Hypothalamus (tissue), 51 donors: ENCODE measurements around the gene FHIT.

Experiments used
- DNase-seq, 51 donors: peaks; one replicate each; lab custom pipeline; 2025; lab: John Stamatoyannopoulos, UW

Gene FHIT

GRCh38 chr3:60160822-60161748, 1090.2 kb downstream of the FHIT start:
- no peak for DNase-seq

GRCh38 chr3:60160111-60160821, 1091.0 kb downstream of the FHIT start:
- DNase-seq, result no peak

- no peak for DNase-seq
Measured at GRCh38 chr3:60158035-60158434, 1093.2 kb downstream of the FHIT start.

- DNase-seq, result no peak
Measured at GRCh38 chr3:60154011-60154410, 1097.2 kb downstream of the FHIT start.

- DNase-seq, result no peak
Measured at GRCh38 chr3:60153221-60153999, 1097.8 kb downstream of the FHIT start.

- no peak for DNase-seq
Measured at GRCh38 chr3:60149501-60149900, 1101.8 kb downstream of the FHIT start.

- DNase-seq, result no peak
Measured at GRCh38 chr3:60147249-60147950, 1103.9 kb downstream of the FHIT start.

- peak in 13 of 51 donors; percentile 1 to 56 (median 8) for DNase-seq
Measured at GRCh38 chr3:60146121-60146520, 1105.1 kb downstream of the FHIT start.

GRCh38 chr3:60144071-60144470, 1107.2 kb downstream of the FHIT start:
- DNase-seq, result no peak

- no peak for DNase-seq
Measured at GRCh38 chr3:60142009-60142408, 1109.2 kb downstream of the FHIT start.

- no peak for DNase-seq
Measured at GRCh38 chr3:60140160-60140559, 1111.1 kb downstream of the FHIT start.

GRCh38 chr3:60136601-60137000, 1114.7 kb downstream of the FHIT start:
- DNase-seq, result no peak

GRCh38 chr3:60135474-60135873, 1115.8 kb downstream of the FHIT start:
- DNase-seq, result no peak

- DNase-seq, result no peak
Measured at GRCh38 chr3:60133269-60134162, 1117.7 kb downstream of the FHIT start.

GRCh38 chr3:60131618-60132017, 1119.6 kb downstream of the FHIT start:
- DNase-seq, result no peak

GRCh38 chr3:60126511-60127304, 1124.5 kb downstream of the FHIT start:
- no peak for DNase-seq

GRCh38 chr3:60125686-60126085, 1125.6 kb downstream of the FHIT start:
- DNase-seq, result peak in 4 of 51 donors; percentile 2 to 60 (median 32)

GRCh38 chr3:60120245-60120644, 1131.0 kb downstream of the FHIT start:
- DNase-seq, result no peak

GRCh38 chr3:60114191-60114590, 1137.1 kb downstream of the FHIT start:
- no peak for DNase-seq
